Stomach (tissue), 9 donors: ENCODE results near the gene TNFRSF8. TPM values are rescaled to one million over a fixed set of nuclear protein-coding genes. Genes with fewer than 3 reads are reported as not detected.
A peak's percentile ranks its signal among the peaks of the same experiment; 100 is the strongest.

Source experiments
- DNase-seq, 2 donors: peaks; one replicate each; pipeline versions ENCODE4 v3.0.0 to v3.0.0-alpha.2; 2013 to 2019
- H3K27ac ChIP-seq, 5 donors: fragments of 200-600 bp in 4 of 5; sonication (generic) in 4 of 5; one replicate each; pipeline ENCODE4 v1.5.1; 2013 to 2019; ENCODE audit warnings: mild to moderate bottlenecking in 1 of 5, moderate library complexity in 1 of 5
- H3K27me3 ChIP-seq, 3 donors: fragments of 200-600 bp; sonication (generic); one replicate each; pipeline ENCODE4 v1.5.1; 2017 to 2019; ENCODE audit warnings: mixed run types in 1 of 3
- H3K36me3 ChIP-seq, 4 donors: fragments of 200-600 bp; sonication (generic); 1 replicate in 3 of 4; 2 replicates in 1 of 4; pipeline ENCODE4 v1.5.1; 2016 to 2019
- H3K4me1 ChIP-seq, 4 donors: fragments of 200-600 bp; sonication (generic); one replicate each; pipeline ENCODE4 v1.5.1; 2016 to 2019
- H3K4me3 ChIP-seq, 4 donors: fragments of 200-600 bp; sonication (generic) in 3 of 4; one replicate each; pipeline ENCODE4 v1.5.1; 2016 to 2019; ENCODE audit warnings: mild to moderate bottlenecking in 1 of 4
- H3K9me3 ChIP-seq, 4 donors: fragments of 200-600 bp; sonication (generic); one replicate each; pipeline ENCODE4 v1.5.1; 2016 to 2019
- CTCF ChIP-seq, 7 experiments: fragments of 450-650 bp in 4 of 7; fragments of 200-600 bp in 3 of 7; sonication (generic) in 3 of 7; IDR thresholded peaks; one replicate each; pipeline ENCODE4 v1.5.1; 2016 to 2019; ENCODE audit warnings: antibody characterized with exemption in 7 of 7, control low read depth in 2 of 7, mild to moderate bottlenecking in 1 of 7
- EP300 ChIP-seq: sonication (generic); formaldehyde crosslinking; IDR thresholded peaks from one replicate; pipeline ENCODE4 v1.6.1; 2017; ENCODE audit warnings: antibody characterized with exemption
- POLR2A ChIP-seq, 4 donors: fragments of 450-650 bp; IDR thresholded peaks; one replicate each; pipeline ENCODE4 v1.6.1; 2016; ENCODE audit warnings: antibody characterized with exemption in 4 of 4, control low read depth in 2 of 4, mild to moderate bottlenecking in 1 of 4, moderate library complexity in 1 of 4
- POLR2AphosphoS5 ChIP-seq, 3 donors: sonication (generic); formaldehyde crosslinking; IDR thresholded peaks; one replicate each; pipeline ENCODE4 v1.6.1; 2016; ENCODE audit warnings: antibody characterized with exemption in 3 of 3
- WGBS, 5 donors: extraction: QIAGEN DNeasy Blood & Tissue Kit in 3 of 5; methylation state at CpG; one replicate each; pipeline versions ENCODE4 v1.1.5 to v1.1.7; 2013 to 2018; 5-methylcytosine and 5-hydroxymethylcytosine counted together
- intact Hi-C: fragments of 100-400 bp; cut with DNase I; formaldehyde crosslinking; loops from one replicate; pipeline ENCODE4 v1.15.1; 2023; ENCODE audit warnings: low total_unique reads
- polyA plus RNA-seq, 3 donors: library from polyadenylated mRNA; stranded (reverse); fragments of 200-250 nt; gene quantifications; one replicate each; pipeline ENCODE4 v1.2.3, GENCODE V29; 2013
- total RNA-seq, 5 donors: library from RNA; depleted of rRNA; stranded (reverse); fragments of >200 nt; gene quantifications; one replicate each; pipeline versions ENCODE4 v1.1.0 to v1.2.3, GENCODE V29; 2014 to 2016
- donor health status: healthy with polysubstance abuse.
- donor health status: Bipolar disorder and iron deficiency.
- donor health status: healthy.

TNFRSF8 gene
- total and polyA plus RNA-seq, 8 donors, result 0.18 to 2.1 (median 0.88) TPM; not detected in 2

GRCh38 chr1:12125422-12126355 lies 62.6 kb downstream of the TNFRSF8 start:
- no peaks in the 10 kb centered on the region for H3K36me3 ChIP-seq
- peaks cover 0 to 3% (median 0%) of the 10 kb centered on the region in 3 donors for H3K27me3 ChIP-seq
- no peak overlapping the region for H3K4me3 ChIP-seq
- WGBS, 5 donors, result 63 to 75% (median 70%) methylated on average over 21 to 24 of the region's 24 CpGs
- H3K9me3 ChIP-seq, result no peaks in the 10 kb centered on the region
- H3K27ac ChIP-seq, result peak overlapping the region; percentile 2 to 62 (median 54)
- intact Hi-C loops, result no loop called here
- H3K4me1 ChIP-seq, result peaks cover 7 to 22% (median 20%) of the 10 kb centered on the region in 4 donors
- TF ChIP-seq POLR2A (IDR thresholded peaks at IDR 0.05) (no peak), POLR2AphosphoS5 (IDR thresholded peaks at IDR 0.05) (no peak), CTCF (IDR thresholded peaks at IDR 0.05) (no peak), EP300 (no peak)
- DNase-seq, result peak; percentile 45 to 56

GRCh38 chr1:12126781-12127180 lies 63.7 kb downstream of the TNFRSF8 start:
- Histone ChIP-seq H3K27ac (no peak overlapping the region), H3K4me1 (peaks cover 7 to 20% (median 18%) of the 10 kb centered on the region in 4 donors), H3K4me3 (no peak overlapping the region), H3K27me3 (peaks cover 0 to 3% (median 0%) of the 10 kb centered on the region in 3 donors), H3K36me3 (no peaks in the 10 kb centered on the region), H3K9me3 (no peaks in the 10 kb centered on the region)
- TF ChIP-seq EP300, result no peak
- TF ChIP-seq CTCF (IDR thresholded peaks at IDR 0.05), result no peak
- DNase-seq, result no peak
- intact Hi-C loops, result no loop called here
- WGBS, 5 donors, result 77 to 96% (median 95%) methylated on average over 7 to 9 of the region's 9 CpGs

- DNase-seq, result no peak
- Histone ChIP-seq H3K27ac (no peak overlapping the region), H3K4me1 (peaks cover 7 to 21% (median 16%) of the 10 kb centered on the region in 4 donors), H3K4me3 (no peak overlapping the region), H3K36me3 (no peaks in the 10 kb centered on the region), H3K27me3 (peaks cover 0 to 3% (median 0%) of the 10 kb centered on the region in 3 donors), H3K9me3 (no peaks in the 10 kb centered on the region)
- TF ChIP-seq POLR2A (IDR thresholded peaks at IDR 0.05) (no peak), EP300 (no peak), POLR2AphosphoS5 (IDR thresholded peaks at IDR 0.05) (no peak), CTCF (IDR thresholded peaks at IDR 0.05) (no peak)
- intact Hi-C loops, result no loop called here
- WGBS, 5 donors, result 82 to 95% (median 89%) methylated on average over 7 to 10 of the region's 10 CpGs
Observed at GRCh38 chr1:12127206-12127810, 64.2 kb downstream of the TNFRSF8 start.

GRCh38 chr1:12128120-12128519 lies 65.0 kb downstream of the TNFRSF8 start:
- intact Hi-C loops, result no loop called here
- peaks cover 0 to 2% (median 0%) of the 10 kb centered on the region in 3 donors for H3K27me3 ChIP-seq
- no peak overlapping the region for H3K4me3 ChIP-seq
- no peaks in the 10 kb centered on the region for H3K9me3 ChIP-seq
- WGBS, 5 donors, result 82 to 95% (median 87%) methylated on average over 10 to 15 of the region's 15 CpGs
- TF ChIP-seq POLR2A (IDR thresholded peaks at IDR 0.05), result no peak
- TF ChIP-seq CTCF (IDR thresholded peaks at IDR 0.05), result no peak
- no peak for TF ChIP-seq EP300
- H3K36me3 ChIP-seq, result no peaks in the 10 kb centered on the region
- DNase-seq, result no peak
- H3K4me1 ChIP-seq, result peaks cover 7 to 29% (median 16%) of the 10 kb centered on the region in 4 donors
- H3K27ac ChIP-seq, result no peak overlapping the region
